T1000 (cell line): ENCODE data around the gene MYH10.

Source experiments
- DNase-seq: peaks from one replicate; lab custom pipeline; 2025; ENCODE audit warnings: mixed read lengths; lab: John Stamatoyannopoulos, UW

The MYH10 gene

GRCh38 chr17:8494506-8495111 is 135.9 kb downstream of the MYH10 start:
- DNase-seq: no peak

GRCh38 chr17:8494021-8494420 is 136.5 kb downstream of the MYH10 start:
- DNase-seq: no peak

GRCh38 chr17:8492121-8492520 is 138.4 kb downstream of the MYH10 start:
- DNase-seq: no peak

DNA sequence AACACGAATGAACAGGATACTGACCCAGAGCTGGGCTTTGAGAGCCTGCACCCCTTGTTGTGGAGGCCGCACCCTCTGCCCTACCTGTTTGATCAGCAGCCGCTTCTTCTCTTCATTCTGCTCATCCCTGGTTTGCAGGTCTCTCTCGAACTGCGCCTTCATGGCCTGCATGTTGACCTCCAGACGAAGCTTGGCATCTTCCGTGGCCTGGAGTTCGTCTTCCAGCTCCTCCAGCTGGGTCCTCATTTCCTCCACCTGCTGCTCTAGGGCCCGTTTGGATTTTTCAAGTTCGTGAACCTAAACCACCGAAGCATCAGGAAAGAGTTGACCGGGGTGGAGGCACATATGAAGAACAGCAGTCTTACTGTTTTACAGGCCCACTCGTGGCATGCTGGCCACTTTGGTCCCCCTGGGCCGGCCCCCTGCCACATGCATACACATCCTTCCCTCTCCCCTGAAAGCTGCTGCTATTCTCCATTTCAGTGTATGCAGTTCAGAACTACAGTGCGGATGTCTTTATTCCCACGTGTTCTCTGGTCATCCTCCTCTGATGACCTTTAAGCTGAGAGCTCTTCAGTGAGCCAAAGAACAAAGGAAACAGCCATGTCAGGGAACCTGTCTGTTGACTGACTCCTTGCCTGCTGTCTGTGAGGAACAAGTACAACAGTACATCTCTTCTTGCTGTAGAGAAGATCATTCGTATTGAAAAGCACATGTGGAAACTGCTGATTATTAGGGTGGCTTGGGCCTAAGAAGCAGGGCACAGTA is 140.1 kb downstream of the MYH10 start:
- no peak for DNase-seq

DNA sequence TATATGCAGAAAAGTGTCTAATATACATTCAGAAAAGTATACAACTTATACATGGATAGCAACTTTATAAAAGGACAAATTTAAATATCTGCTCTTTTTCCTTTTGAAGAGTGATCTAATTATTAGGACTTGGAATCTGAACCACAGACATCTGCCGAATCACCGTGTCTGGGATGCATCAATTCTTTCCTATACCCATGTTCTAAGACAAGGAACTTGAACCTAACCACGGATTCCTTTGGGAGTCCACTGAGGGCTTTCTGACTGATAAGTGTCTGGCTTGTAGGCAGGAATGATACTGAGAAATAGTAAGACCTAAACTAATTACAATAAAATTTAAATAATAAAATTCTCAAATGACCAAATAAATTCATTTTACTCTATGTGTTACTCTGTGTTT is 140.7 kb downstream of the MYH10 start:
- no peak for DNase-seq

DNA sequence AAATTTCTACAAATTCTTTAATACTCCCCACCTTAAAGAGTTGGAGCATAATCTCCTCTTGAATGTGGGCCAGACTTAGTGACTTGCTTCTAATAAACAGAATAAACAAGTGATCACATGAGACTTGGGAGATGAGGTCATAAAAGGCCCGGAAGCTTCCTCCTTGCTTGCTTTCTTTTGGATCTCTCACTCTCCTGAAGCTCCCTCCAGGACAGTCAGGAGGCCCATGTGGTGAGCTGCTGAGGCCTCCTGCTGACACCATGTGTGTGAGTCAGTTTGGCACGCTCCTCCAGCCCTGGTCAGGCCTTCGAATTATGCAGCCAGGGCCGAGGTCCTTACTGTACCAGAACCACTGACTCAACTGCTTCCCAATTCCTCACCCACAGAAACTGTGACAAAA is 141.6 kb downstream of the MYH10 start:
- peak; percentile 36 for DNase-seq

DNA sequence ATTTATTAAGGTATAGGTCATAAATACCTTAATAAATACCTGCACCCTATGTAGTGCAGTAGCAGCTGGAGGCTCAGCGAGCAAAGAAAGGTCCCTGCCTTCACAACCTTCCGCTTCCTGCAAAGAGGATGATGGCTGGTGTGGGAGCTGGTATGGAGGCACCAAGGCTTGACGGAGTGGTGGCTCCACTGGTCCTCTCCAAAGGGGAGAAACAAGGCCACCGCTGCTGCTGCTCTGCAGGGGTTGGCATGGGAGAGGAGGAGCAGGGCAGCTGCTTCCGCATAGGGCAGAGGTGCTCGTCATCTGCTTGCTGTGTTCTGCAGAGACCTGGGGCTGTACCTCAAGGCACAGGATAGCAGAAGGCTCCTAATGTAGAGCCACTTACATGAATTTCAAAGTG is 142.0 kb downstream of the MYH10 start:
- DNase-seq: no peak

DNA sequence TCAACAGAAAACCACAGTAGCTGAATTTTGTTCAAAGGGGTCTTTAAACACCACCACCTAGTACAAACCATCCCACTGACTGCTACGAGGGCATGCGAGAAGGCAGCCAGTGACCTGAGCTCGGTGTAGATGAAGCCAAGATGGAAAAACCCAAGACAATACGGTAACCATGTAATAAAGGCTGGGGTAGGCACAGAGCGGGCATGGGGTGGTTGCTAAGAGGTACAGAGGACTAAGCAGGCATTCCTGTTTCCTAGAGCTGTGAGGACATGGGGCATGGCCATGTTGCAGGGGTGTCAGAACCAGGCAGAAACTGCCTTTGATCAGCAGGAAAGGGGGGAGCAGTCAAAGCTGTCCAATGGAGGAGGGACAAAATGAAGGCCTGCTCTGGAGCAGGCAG is 142.8 kb downstream of the MYH10 start:
- no peak for DNase-seq

- no peak for DNase-seq
These were observed 143.3 kb downstream of the MYH10 start for GRCh38 chr17:8487130-8487645.

GRCh38 chr17:8485491-8485890 is 145.0 kb downstream of the MYH10 start:
- no peak for DNase-seq

- DNase-seq: no peak
These were observed 146.1 kb downstream of the MYH10 start for GRCh38 chr17:8484465-8484864.

GRCh38 chr17:8482546-8482945 is 148.0 kb downstream of the MYH10 start:
- DNase-seq: no peak

GRCh38 chr17:8481703-8482102 is 148.8 kb downstream of the MYH10 start:
- DNase-seq: no peak

DNA sequence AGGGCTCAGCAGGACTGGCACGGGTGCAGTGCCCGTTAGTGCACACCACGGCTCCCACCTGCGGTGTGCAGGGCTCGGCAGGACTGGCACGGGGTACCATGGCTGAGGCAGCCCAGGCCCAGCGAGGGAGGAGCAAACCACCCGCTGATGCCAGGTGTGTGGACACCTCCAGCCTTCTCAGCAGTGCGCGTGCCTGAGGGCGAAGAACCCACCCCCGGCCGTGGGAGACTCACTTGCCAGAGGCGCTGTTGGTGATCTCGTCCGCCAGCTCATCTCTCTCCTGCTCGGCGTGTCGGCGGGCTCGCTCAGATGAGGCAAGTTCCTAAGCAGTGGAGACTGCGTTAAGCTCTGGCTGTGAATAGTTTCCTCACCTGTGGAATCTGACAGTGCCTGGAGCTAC is 149.4 kb downstream of the MYH10 start:
- no peak for DNase-seq

DNA sequence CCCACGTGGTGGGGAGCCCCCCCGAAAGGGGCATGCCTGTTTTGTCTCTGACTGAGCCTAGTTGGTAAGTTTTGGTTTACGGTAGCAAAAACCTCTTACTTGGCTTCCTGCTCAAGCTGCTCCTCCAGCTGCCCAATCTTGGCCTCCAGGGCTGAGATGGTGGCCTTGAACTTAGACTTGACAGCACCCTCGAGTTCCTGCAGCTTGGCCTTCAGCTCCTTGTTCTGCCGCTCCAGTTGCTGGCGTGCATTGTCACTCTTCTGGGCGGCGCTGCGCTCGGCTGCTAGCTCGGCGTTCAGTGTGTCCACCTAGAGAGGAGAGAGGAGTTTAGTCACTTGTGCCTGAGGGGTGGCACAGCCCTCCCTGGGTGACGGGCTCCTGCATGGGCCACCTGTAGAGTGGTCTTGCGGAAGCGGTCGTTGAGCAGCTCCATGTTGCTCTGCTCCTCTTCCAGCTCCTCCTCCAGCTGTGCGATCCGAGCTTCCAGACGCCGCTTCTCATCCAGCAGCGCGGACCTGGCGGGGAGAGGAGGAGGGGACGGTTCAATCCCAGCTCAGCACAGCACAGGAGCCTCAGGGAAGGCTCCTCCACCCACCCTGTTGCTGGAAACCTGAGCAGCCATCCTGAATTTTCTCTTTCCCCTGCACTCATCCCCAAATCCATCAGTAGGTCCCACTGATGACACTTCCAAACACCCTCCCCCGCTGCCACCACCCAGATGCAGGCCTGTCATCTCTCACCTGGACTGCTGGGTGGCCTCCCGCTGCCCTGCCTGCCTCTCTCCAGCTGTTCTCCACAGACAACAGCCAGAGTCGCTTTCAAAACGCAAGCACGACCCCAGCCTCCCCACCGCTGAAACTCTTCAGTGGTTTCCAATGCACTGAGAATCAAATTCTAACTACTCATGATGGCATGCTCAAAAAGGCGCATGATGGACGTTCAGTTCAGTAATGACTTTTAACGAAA is 150.2 kb downstream of the MYH10 start:
- no peak for DNase-seq

GRCh38 chr17:8479431-8479947 is 151.0 kb downstream of the MYH10 start:
- DNase-seq: no peak

- DNase-seq: no peak
These were observed 152.6 kb downstream of the MYH10 start for GRCh38 chr17:8477715-8478441.

DNA sequence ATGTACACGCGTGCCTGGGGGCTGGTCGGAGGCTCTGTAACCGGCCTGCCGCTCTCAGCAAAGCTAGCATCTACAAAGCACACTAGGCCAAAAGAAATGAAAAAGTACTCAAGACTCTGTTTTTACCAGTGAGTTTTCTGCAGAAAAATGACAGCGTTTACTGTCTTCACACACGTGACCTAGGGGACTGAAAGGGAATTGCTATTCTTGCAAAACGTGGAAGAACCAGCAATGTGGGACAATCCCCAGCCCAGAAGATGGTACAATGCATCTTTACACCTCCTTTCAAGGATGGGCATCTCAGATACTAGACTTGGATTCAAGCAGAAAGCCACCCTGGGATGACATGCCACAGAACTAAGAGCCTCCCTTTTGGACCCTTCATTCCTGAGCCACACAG is 153.4 kb downstream of the MYH10 start:
- DNase-seq: no peak

GRCh38 chr17:8476741-8477140 is 153.8 kb downstream of the MYH10 start:
- no peak for DNase-seq

GRCh38 chr17:8475781-8476180 is 154.7 kb downstream of the MYH10 start:
- no peak for DNase-seq

- DNase-seq: no peak
These were observed 155.3 kb downstream of the MYH10 start for GRCh38 chr17:8475227-8475626.

DNA sequence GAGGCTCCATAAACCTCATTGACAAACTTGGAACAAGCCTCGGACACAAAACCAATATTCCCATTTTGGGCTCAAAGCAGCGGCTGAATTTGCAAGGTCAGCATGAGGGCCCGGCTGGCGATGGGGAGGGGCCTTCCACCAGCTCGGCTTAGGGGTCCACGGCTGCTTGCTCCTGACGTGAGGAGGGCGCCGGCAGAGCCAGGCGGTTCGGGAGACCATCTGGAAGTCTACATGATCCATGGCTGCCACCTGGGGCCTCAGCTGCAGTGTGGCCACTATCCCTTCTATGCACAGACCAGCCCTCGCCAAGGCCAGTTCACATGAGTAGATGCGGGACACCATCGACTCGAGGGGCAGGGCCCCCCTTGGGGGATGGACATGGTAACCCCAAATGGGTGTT is 155.7 kb downstream of the MYH10 start:
- no peak for DNase-seq
